HEK293T (cell line): ENCODE measurements around the gene HOXA9.
A peak's percentile ranks its signal among the peaks of the same experiment; 100 is the strongest.

Source experiments
- FOXK2 ChIP-seq: fragments of 450-650 bp; IDR thresholded peaks from 2 replicates; pipeline ENCODE4 v1.6.1; 2016; ENCODE audit warnings: mild to moderate bottlenecking
- FOXM1 ChIP-seq: fragments of 450-650 bp; IDR thresholded peaks from 2 replicates; pipeline ENCODE4 v1.6.1; 2017; ENCODE audit warnings: mild to moderate bottlenecking, borderline replicate concordance
- HDGF ChIP-seq: fragments of 450-650 bp; IDR thresholded peaks from 2 replicates; pipeline ENCODE4 v1.6.1; 2017; ENCODE audit warnings: antibody characterized with exemption, borderline replicate concordance
- SP1 ChIP-seq: fragments of 450-650 bp; IDR thresholded peaks from 2 replicates; pipeline ENCODE4 v1.6.1; 2017
- TF ChIP-seq, protein P1 (sequence below): fragments of 450-650 bp; IDR thresholded peaks from 2 replicates; pipeline ENCODE4 v1.6.1; 2016

DNA sequence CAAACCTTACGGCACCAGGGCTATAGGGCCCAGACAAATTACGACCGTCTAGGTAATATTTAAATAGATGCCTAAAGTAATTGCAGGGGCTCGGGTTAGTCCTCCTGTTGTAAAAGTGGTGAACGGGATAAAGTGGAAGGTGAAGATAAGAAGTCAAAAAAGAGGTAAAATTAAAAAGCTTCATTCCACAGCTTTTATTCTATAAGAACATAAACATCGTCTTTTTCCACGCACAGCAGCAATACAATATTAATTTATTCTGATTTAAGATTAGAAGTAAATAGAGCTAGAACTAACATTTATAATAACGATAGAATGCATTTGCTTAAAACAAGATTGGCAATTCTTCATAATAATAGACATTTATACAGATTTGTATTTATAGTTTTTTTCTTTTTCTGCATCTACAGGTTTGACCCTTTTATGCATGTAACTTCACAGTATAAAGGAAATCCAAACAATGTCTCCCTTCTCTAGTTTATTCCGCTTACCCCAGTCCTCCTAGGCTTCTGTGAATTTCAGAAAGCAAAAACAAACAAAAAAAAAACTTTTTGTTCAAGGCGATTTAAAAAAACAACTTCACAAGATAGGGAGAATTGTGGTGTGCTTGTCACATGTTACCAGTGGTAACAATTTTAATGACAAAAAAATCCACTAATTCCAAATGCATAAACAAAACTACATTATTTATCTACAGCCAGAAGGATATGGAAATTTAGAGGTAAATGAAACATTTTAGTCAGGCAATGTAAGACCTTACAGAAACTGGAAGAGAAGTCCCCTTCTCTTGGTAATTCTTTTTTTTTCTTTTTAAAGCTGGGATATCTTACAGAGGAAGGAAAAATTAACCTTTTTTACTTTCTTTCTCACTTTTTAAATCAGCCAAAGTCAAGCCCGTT lies 5.3 kb upstream of the HOXA9 start:
- TF ChIP-seq FOXM1 (no peak), HDGF (no peak), SP1 (no peak), FOXK2 (no peak)
- TF ChIP-seq, protein P1, sequence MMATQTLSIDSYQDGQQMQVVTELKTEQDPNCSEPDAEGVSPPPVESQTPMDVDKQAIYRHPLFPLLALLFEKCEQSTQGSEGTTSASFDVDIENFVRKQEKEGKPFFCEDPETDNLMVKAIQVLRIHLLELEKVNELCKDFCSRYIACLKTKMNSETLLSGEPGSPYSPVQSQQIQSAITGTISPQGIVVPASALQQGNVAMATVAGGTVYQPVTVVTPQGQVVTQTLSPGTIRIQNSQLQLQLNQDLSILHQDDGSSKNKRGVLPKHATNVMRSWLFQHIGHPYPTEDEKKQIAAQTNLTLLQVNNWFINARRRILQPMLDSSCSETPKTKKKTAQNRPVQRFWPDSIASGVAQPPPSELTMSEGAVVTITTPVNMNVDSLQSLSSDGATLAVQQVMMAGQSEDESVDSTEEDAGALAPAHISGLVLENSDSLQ = peak; percentile 39; the same call in 1 of the 2 replicates
